Body of pancreas (tissue), 4 donors: Measurements from ENCODE around the gene WLS.

Experiments used
- CTCF ChIP-seq, 7 experiments: fragments of 450-650 bp in 4 of 7; fragments of 200-600 bp in 3 of 7; sonication (generic) in 3 of 7; IDR thresholded peaks; one replicate each; pipeline ENCODE4 v1.5.1; 2016 to 2019; ENCODE audit warnings: antibody characterized with exemption in 7 of 7
- POLR2A ChIP-seq, 3 donors: fragments of 450-650 bp; IDR thresholded peaks; one replicate each; pipeline ENCODE4 v1.6.1; 2016; ENCODE audit warnings: antibody characterized with exemption in 3 of 3, mild to moderate bottlenecking in 2 of 3

- TF ChIP-seq POLR2A (IDR thresholded peaks at IDR 0.05) (no peak), CTCF (IDR thresholded peaks at IDR 0.05) (no peak)
Observed at GRCh38 chr1:68164918-68165317, 67.4 kb downstream of the WLS start.
